ENCODE measurements around the gene G6PC2. TPM values are rescaled to one million over a fixed set of nuclear protein-coding genes. Genes with fewer than 3 reads are reported as not detected.

Gene G6PC2
- total RNA-seq, 1 donor from 2014 or later = not detected

DNA sequence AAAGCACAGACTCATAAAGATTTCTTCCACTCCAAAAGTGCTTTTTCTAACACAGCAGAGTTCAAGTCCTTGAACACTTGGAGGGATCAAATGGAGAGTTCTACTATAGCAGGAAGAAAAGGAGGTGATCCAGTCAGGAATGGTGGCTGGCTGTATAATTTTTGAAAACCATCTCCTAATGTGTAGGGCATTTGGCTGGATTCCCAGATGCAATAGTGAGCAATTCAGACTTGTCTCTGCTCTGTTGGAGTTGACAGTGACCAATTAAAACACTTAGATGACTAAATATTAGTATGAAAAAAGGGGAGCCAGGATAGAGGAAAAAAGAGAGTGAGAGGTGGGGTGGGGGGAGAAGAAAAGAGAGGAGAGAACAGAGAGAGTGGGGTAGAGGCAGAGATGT lies 5.3 kb upstream of the G6PC2 start:
- DNase-seq (ENCODE audit: low spot score in 2 of 2, unreplicated experiment in 2 of 2) = no peak
- peaks cover 1% of the 10 kb centered on the region for H3K4me1 Mint-ChIP-seq
- H3K27me3 Mint-ChIP-seq (ENCODE audit: low read depth) = peaks cover 14% of the 10 kb centered on the region
- H3K27ac Mint-ChIP-seq = no peak overlapping the region
- no peak overlapping the region for H3K4me3 Mint-ChIP-seq
- no peaks in the 10 kb centered on the region for H3K36me3 Mint-ChIP-seq
- no peak for TF ChIP-seq CTCF (IDR thresholded peaks at IDR 0.05; ENCODE audit: unreplicated experiment)
- H3K9me3 Mint-ChIP-seq = no peaks in the 10 kb centered on the region

GRCh38 chr2:168896783-168897182 lies 4.3 kb upstream of the G6PC2 start:
- Mint-ChIP-seq H3K27me3 (ENCODE audit: low read depth) (peaks cover 16% of the 10 kb centered on the region), H3K4me3 (no peak overlapping the region), H3K9me3 (no peaks in the 10 kb centered on the region), H3K27ac (no peak overlapping the region), H3K36me3 (no peaks in the 10 kb centered on the region), H3K4me1 (no peaks in the 10 kb centered on the region)
- no peak for TF ChIP-seq CTCF (IDR thresholded peaks at IDR 0.05; ENCODE audit: unreplicated experiment)
- DNase-seq (ENCODE audit: low spot score in 2 of 2, unreplicated experiment in 2 of 2) = no peak

DNA sequence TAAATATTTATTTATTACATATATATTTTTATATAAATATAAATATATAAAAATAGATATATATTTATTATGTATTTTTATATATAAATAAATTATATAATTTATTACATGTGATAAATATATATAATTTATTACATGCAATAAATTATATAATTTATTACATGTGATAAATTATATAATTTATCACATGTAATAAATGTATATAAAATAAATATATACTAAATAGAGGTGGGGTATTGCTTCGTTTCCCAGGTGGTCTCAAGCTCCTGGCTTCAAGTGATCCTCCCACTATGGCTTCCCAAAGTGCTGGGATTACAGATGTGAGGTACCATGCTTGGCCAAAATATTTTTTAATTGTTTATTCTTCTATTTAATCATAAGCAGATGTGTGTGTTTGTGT lies 3.6 kb upstream of the G6PC2 start:
- TF ChIP-seq CTCF (IDR thresholded peaks at IDR 0.05; ENCODE audit: unreplicated experiment) = no peak
- Mint-ChIP-seq H3K4me3 (no peak overlapping the region), H3K36me3 (no peaks in the 10 kb centered on the region), H3K27me3 (ENCODE audit: low read depth) (peaks cover 11% of the 10 kb centered on the region), H3K9me3 (no peaks in the 10 kb centered on the region), H3K27ac (no peak overlapping the region), H3K4me1 (no peaks in the 10 kb centered on the region)
- no peak for DNase-seq (ENCODE audit: low spot score in 2 of 2, unreplicated experiment in 2 of 2)

- H3K36me3 Mint-ChIP-seq = no peaks in the 10 kb centered on the region
- no peak for DNase-seq (ENCODE audit: low spot score in 2 of 2, unreplicated experiment in 2 of 2)
- H3K27me3 Mint-ChIP-seq (ENCODE audit: low read depth) = peaks cover 25% of the 10 kb centered on the region
- no peaks in the 10 kb centered on the region for H3K4me1 Mint-ChIP-seq
- H3K27ac Mint-ChIP-seq = no peak overlapping the region
- H3K4me3 Mint-ChIP-seq = no peak overlapping the region
- no peak for TF ChIP-seq CTCF (IDR thresholded peaks at IDR 0.05; ENCODE audit: unreplicated experiment)
- H3K9me3 Mint-ChIP-seq = no peaks in the 10 kb centered on the region
These were observed 2.8 kb downstream of the G6PC2 start for GRCh38 chr2:168903888-168904287.

GRCh38 chr2:168904358-168904757 lies 3.3 kb downstream of the G6PC2 start:
- TF ChIP-seq CTCF (IDR thresholded peaks at IDR 0.05; ENCODE audit: unreplicated experiment) = no peak
- Mint-ChIP-seq H3K4me3 (no peak overlapping the region), H3K27me3 (ENCODE audit: low read depth) (peaks cover 25% of the 10 kb centered on the region), H3K27ac (no peak overlapping the region), H3K36me3 (no peaks in the 10 kb centered on the region), H3K4me1 (no peaks in the 10 kb centered on the region), H3K9me3 (no peaks in the 10 kb centered on the region)
- DNase-seq (ENCODE audit: low spot score in 2 of 2, unreplicated experiment in 2 of 2) = no peak
